Esophagus muscularis mucosa (tissue), 3 donors: ENCODE data around the gene MAP6.

Experiments
- POLR2AphosphoS5 ChIP-seq, 2 donors: sonication (generic); formaldehyde crosslinking; IDR thresholded peaks; one replicate each; pipeline ENCODE4 v1.6.1; 2017; ENCODE audit warnings: antibody characterized with exemption in 2 of 2
- TF ChIP-seq, protein P1 (sequence below), 3 experiments: fragments of 200-600 bp in 2 of 3; fragments of 450-650 bp in 1 of 3; sonication (generic) in 2 of 3; IDR thresholded peaks; one replicate each; pipeline ENCODE4 v1.5.1; 2017 to 2019; ENCODE audit warnings: antibody characterized with exemption in 3 of 3, mild to moderate bottlenecking in 2 of 3, moderate library complexity in 1 of 3

- TF ChIP-seq, protein P1, sequence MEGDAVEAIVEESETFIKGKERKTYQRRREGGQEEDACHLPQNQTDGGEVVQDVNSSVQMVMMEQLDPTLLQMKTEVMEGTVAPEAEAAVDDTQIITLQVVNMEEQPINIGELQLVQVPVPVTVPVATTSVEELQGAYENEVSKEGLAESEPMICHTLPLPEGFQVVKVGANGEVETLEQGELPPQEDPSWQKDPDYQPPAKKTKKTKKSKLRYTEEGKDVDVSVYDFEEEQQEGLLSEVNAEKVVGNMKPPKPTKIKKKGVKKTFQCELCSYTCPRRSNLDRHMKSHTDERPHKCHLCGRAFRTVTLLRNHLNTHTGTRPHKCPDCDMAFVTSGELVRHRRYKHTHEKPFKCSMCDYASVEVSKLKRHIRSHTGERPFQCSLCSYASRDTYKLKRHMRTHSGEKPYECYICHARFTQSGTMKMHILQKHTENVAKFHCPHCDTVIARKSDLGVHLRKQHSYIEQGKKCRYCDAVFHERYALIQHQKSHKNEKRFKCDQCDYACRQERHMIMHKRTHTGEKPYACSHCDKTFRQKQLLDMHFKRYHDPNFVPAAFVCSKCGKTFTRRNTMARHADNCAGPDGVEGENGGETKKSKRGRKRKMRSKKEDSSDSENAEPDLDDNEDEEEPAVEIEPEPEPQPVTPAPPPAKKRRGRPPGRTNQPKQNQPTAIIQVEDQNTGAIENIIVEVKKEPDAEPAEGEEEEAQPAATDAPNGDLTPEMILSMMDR (IDR thresholded peaks at IDR 0.05): no peak
- TF ChIP-seq POLR2AphosphoS5 (IDR thresholded peaks at IDR 0.05): no peak
These were observed 37.6 kb downstream of the MAP6 start for GRCh38 chr11:75631086-75631730.
